Adrenal gland (tissue), 12 donors: ENCODE data around the gene CAMK2A. TPM values are rescaled to one million over a fixed set of nuclear protein-coding genes. Genes with fewer than 3 reads are reported as not detected.

Source experiments
- DNase-seq, 7 donors: peaks; one replicate each; pipeline ENCODE4 v3.0.0-alpha.2; 2019 to 2020
- H3K27ac ChIP-seq, 5 donors: fragments of 200-600 bp; sonication (generic) in 4 of 5; 1 replicate in 3 of 5; 2 replicates in 2 of 5; pipeline versions ENCODE4 v1.5.1 to v1.8.0; 2016 to 2020; ENCODE audit warnings: mild to moderate bottlenecking in 1 of 5
- H3K27me3 ChIP-seq: fragments of 200-600 bp; 2 replicates; pipeline ENCODE4 v1.8.0; 2021
- H3K36me3 ChIP-seq, 2 donors: fragments of 200-600 bp; replicated peaks in 1 of 2; 1 replicate in 1 of 2; 2 replicates in 1 of 2; pipeline versions ENCODE4 v1.5.1 to v1.8.0; 2018 to 2022
- H3K4me1 ChIP-seq, 2 donors: fragments of 200-600 bp; replicated peaks in 1 of 2; 1 replicate in 1 of 2; 2 replicates in 1 of 2; pipeline versions ENCODE4 v1.5.1 to v1.8.0; 2018 to 2021
- H3K4me3 ChIP-seq, 4 donors: fragments of 200-600 bp; sonication (generic) in 3 of 4; one replicate each; pipeline ENCODE4 v1.5.1; 2016 to 2018
- H3K9me3 ChIP-seq, 3 donors: fragments of 200-600 bp; sonication (generic) in 1 of 3; replicated peaks in 1 of 3; 1 replicate in 2 of 3; 2 replicates in 1 of 3; pipeline versions ENCODE4 v1.5.1 to v1.8.0; 2016 to 2021
- POLR2A ChIP-seq, 2 donors: fragments of 450-650 bp; IDR thresholded peaks; one replicate each; pipeline ENCODE4 v1.6.1; 2017; ENCODE audit warnings: antibody characterized with exemption in 2 of 2, mild to moderate bottlenecking in 2 of 2, moderate library complexity in 1 of 2
- WGBS, 4 donors: extraction: QIAGEN DNeasy Blood & Tissue Kit in 2 of 4; methylation state at CpG; one replicate each; pipeline versions ENCODE4 v1.1.5 to v1.1.7; 2013 to 2017; 5-methylcytosine and 5-hydroxymethylcytosine counted together
- intact Hi-C, 2 donors: fragments of 100-400 bp; cut with DNase I; formaldehyde crosslinking; loops; one replicate each; pipeline versions ENCODE4 v1.14.1 to v1.15.0; 2022 to 2023
- polyA plus RNA-seq, 3 donors: library from polyadenylated mRNA; stranded (reverse); fragments of 200-250 nt in 2 of 3; fragments of 350-450 nt in 1 of 3; fragmentation: Illumina TruSeq in 1 of 3; extraction: RNeasy Lipid Tissue Mini Kit (QIAGEN cat#74804) in 1 of 3; gene quantifications; one replicate each; pipeline ENCODE4 v1.2.3, GENCODE V29; 2013 to 2014
- total RNA-seq, 9 donors: library from RNA; depleted of rRNA in 4 of 9; stranded (reverse); fragments of >200 nt in 4 of 9; fragments of 120-200 nt in 1 of 9; fragmentation: NEBNext Ultra II Directional in 1 of 9; extraction: Animal tissue kit (Norgen Biotek cat#: 25700) in 1 of 9; gene quantifications; one replicate each; pipeline versions ENCODE4 v1.1.0 to v1.2.4, GENCODE V29; 2013 to 2023
- TF ChIP-seq, protein P1 (sequence below), 6 experiments: fragments of 450-650 bp in 4 of 6; fragments of 200-600 bp in 2 of 6; sonication (generic) in 1 of 6; IDR thresholded peaks; 1 replicate in 5 of 6; 2 replicates in 1 of 6; pipeline versions ENCODE4 v1.5.1 to v1.8.0; 2016 to 2021; ENCODE audit warnings: antibody characterized with exemption in 6 of 6, mild to moderate bottlenecking in 2 of 6, moderate library complexity in 1 of 6
- donor health status: healthy with polysubstance abuse.
- donor health status: Bipolar disorder and iron deficiency.
- donor health status: DM: yes; HTN: yes; CAD: no.
- donor health status: DM: no; HTN: no; CAD: no.
- donor health status: DM: no; HTN: no; CAD: no.
- donor health status: DM: yes; HTN: yes; CAD: no.

Gene CAMK2A
- total and polyA plus RNA-seq, 12 donors: 0.23 to 1.3 (median 0.64) TPM; not detected in 3

DNA sequence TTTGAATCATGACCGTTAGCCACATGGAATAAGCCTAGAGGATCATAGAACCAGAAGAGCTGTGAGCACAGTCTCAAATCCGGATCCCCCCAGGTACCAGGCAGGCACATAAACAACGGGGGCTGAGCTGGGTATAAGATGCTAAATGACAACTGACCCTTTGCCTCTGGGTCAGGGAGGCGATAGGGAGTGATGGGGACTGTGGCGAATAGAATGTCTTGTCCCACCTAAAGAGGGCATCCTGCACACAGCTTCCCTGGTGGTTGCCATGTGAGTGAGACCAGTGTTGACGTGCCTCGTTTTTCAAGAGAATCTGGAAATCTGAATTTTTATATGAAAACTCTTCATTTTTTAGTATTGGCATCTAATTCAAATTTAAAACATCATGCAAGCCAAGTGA, 66.1 kb downstream of the CAMK2A start:
- Histone ChIP-seq H3K36me3 (no peaks in the 10 kb centered on the region), H3K27ac (no peak overlapping the region), H3K9me3 (no peaks in the 10 kb centered on the region), H3K4me1 (no peaks in the 10 kb centered on the region), H3K4me3 (no peak overlapping the region), H3K27me3 (no peaks in the 10 kb centered on the region)
- DNase-seq: no peak
- intact Hi-C loops: no loop called here
- whole genome bisulfite sequencing, 4 donors: 84 to 92% (median 86%) methylated on average over 7 of the region's 7 CpGs
- TF ChIP-seq, protein P1, sequence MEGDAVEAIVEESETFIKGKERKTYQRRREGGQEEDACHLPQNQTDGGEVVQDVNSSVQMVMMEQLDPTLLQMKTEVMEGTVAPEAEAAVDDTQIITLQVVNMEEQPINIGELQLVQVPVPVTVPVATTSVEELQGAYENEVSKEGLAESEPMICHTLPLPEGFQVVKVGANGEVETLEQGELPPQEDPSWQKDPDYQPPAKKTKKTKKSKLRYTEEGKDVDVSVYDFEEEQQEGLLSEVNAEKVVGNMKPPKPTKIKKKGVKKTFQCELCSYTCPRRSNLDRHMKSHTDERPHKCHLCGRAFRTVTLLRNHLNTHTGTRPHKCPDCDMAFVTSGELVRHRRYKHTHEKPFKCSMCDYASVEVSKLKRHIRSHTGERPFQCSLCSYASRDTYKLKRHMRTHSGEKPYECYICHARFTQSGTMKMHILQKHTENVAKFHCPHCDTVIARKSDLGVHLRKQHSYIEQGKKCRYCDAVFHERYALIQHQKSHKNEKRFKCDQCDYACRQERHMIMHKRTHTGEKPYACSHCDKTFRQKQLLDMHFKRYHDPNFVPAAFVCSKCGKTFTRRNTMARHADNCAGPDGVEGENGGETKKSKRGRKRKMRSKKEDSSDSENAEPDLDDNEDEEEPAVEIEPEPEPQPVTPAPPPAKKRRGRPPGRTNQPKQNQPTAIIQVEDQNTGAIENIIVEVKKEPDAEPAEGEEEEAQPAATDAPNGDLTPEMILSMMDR (IDR thresholded peaks at IDR 0.05): no peak
- TF ChIP-seq POLR2A (IDR thresholded peaks at IDR 0.05): no peak

DNA sequence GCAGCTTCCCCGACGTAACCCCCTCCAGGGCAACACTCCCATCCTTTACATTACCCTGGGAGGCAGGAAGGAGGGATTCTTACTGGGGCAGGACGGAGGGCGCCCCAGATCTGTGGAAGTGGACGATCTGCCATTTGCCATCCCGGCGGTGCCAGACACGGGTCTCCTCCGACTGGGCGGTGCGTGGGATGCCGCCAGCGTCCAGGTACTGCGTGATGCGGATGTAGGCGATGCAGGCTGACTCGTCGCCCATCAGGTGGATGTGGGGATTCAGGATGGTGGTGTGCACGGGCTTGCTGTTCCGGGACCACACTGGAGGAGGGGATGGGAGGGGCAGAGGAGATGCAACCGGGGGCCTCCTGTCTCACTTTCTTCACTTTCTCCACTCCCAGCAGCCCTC, 66.7 kb downstream of the CAMK2A start:
- no peak overlapping the region for H3K27ac ChIP-seq
- no peaks in the 10 kb centered on the region for H3K4me1 ChIP-seq
- H3K4me3 ChIP-seq: no peak overlapping the region
- DNase-seq: no peak
- no peaks in the 10 kb centered on the region for H3K9me3 ChIP-seq
- intact Hi-C loops: no loop called here
- H3K36me3 ChIP-seq: no peaks in the 10 kb centered on the region
- 85 to 92% (median 89%) methylated on average over 10 to 21 of the region's 21 CpGs for WGBS, 4 donors
- TF ChIP-seq POLR2A (IDR thresholded peaks at IDR 0.05): no peak
- TF ChIP-seq, protein P1 (IDR thresholded peaks at IDR 0.05): no peak
- no peaks in the 10 kb centered on the region for H3K27me3 ChIP-seq

DNA sequence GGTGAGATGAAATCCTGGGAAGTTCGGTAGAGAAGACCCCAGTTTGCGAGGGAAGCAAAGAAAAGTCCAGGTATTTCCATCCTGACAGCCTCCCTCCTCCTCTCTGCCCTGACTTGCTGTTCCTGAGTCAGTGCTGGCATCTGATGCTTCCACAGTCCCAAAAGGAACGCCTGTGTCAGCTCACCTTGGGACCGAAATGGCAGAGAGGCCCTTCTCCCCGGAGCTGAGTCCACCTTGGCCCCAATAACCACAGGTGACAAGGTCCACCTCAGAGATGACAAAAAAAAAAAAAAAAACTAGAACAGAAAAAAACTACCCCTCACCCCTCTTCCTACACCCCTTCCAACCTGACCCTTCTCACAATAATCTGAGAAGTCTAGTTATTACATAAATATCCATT, 68.1 kb downstream of the CAMK2A start:
- Histone ChIP-seq H3K4me1 (no peaks in the 10 kb centered on the region), H3K9me3 (no peaks in the 10 kb centered on the region), H3K4me3 (no peak overlapping the region), H3K27ac (no peak overlapping the region), H3K27me3 (peaks cover 5% of the 10 kb centered on the region), H3K36me3 (no peaks in the 10 kb centered on the region)
- DNase-seq: no peak
- intact Hi-C loops: no loop called here
- no peak for TF ChIP-seq POLR2A (IDR thresholded peaks at IDR 0.05)
- TF ChIP-seq, protein P1 (IDR thresholded peaks at IDR 0.05): no peak
- WGBS, 4 donors: 59 to 86% (median 73%) methylated on average over 5 of the region's 5 CpGs

DNA sequence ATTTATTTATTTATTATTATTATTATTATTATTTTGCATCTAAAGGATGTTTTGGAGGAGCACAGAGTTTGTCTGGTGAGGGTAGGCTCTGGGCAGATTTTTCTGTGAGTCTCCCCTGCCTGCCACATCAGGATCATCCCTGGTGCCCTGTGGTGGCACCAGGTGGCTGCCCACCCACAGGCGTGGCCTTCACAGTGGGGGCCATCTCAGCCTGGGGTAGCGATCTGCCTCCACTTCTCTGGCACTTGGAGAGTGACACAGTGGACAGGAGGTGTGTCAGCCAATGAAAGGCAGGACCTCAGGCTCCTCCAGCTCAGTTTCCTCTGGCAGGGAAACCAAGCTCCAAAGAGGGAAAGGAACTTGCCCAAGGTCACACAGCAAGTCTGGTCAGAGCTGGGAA, 69.7 kb downstream of the CAMK2A start:
- Histone ChIP-seq H3K4me3 (no peak overlapping the region), H3K36me3 (no peaks in the 10 kb centered on the region), H3K4me1 (no peaks in the 10 kb centered on the region), H3K27ac (no peak overlapping the region), H3K27me3 (peaks cover 5% of the 10 kb centered on the region), H3K9me3 (no peaks in the 10 kb centered on the region)
- DNase-seq: no peak
- TF ChIP-seq, protein P1 (IDR thresholded peaks at IDR 0.05): no peak
- no peak for TF ChIP-seq POLR2A (IDR thresholded peaks at IDR 0.05)
- WGBS, 4 donors: 75 to 79% (median 78%) methylated on average over 2 of the region's 2 CpGs
- intact Hi-C loops: loop anchor here (5.0 to 10.0 kb wide), 4 partner anchors 58 to 388 kb away; no protein-coding TSS in a partner anchor
